Measurements from ENCODE around the gene PELI2.

The PELI2 gene

GRCh38 chr14:56321861-56322260 lies 203.7 kb downstream of the PELI2 start:
- no peak for DNase-seq

GRCh38 chr14:56322531-56322930 lies 204.3 kb downstream of the PELI2 start:
- DNase-seq, result no peak

GRCh38 chr14:56324454-56324853 lies 206.2 kb downstream of the PELI2 start:
- DNase-seq, result peak; percentile 81

- DNase-seq, result peak; percentile 87
These were observed 206.9 kb downstream of the PELI2 start for GRCh38 chr14:56324856-56325699.

GRCh38 chr14:56328021-56328420 lies 209.8 kb downstream of the PELI2 start:
- no peak for DNase-seq

- DNase-seq, result peak; percentile 58
These were observed 213.5 kb downstream of the PELI2 start for GRCh38 chr14:56331592-56332216.

- peak; percentile 69 for DNase-seq
These were observed 215.4 kb downstream of the PELI2 start for GRCh38 chr14:56333359-56334292.

- DNase-seq, result no peak
These were observed 216.2 kb downstream of the PELI2 start for GRCh38 chr14:56334458-56334857.

GRCh38 chr14:56338674-56339073 lies 220.5 kb downstream of the PELI2 start:
- DNase-seq, result no peak

GRCh38 chr14:56339855-56340701 lies 221.9 kb downstream of the PELI2 start:
- peak; percentile 97 for DNase-seq

- peak; percentile 37 for DNase-seq
These were observed 222.7 kb downstream of the PELI2 start for GRCh38 chr14:56340932-56341331.

- DNase-seq, result peak; percentile 52
These were observed 223.7 kb downstream of the PELI2 start for GRCh38 chr14:56341766-56342493.

- DNase-seq, result peak; percentile 84
These were observed 224.3 kb downstream of the PELI2 start for GRCh38 chr14:56342494-56342942.

- no peak for DNase-seq
These were observed 231.7 kb downstream of the PELI2 start for GRCh38 chr14:56349960-56350359.

Measured in fibroblast of upper back skin (primary cell).